Stimulated activated memory B cell treated with anti-CD40 and anti-IgM and Interleukin-4, amounts not matched to agents 10 μg/mL and 1 μg/mL and 100 μg/mL, for 72 hours (primary cell): Measurements from ENCODE around the gene CDCA4.
A peak's percentile ranks its signal among the peaks of the same experiment; 100 is the strongest.

Experiments used
- ATAC-seq: fragments of 150-1000 bp; cut with Tn5 transposase; 2 replicates; pipeline ENCODE4 v1.10.0; 2021
- H3K27ac Mint-ChIP-seq: one replicate; pipeline ENCODE4 v1.8.0; 2022; ENCODE audit warnings: mild to moderate bottlenecking, mixed read lengths
- H3K27me3 Mint-ChIP-seq: one replicate; pipeline ENCODE4 v1.8.0; 2022; ENCODE audit warnings: mixed read lengths
- H3K36me3 Mint-ChIP-seq: one replicate; pipeline ENCODE4 v1.8.0; 2022; ENCODE audit warnings: mixed read lengths
- H3K4me1 Mint-ChIP-seq: one replicate; pipeline ENCODE4 v1.8.0; 2022; ENCODE audit warnings: mixed read lengths
- H3K4me3 Mint-ChIP-seq: one replicate; pipeline ENCODE4 v1.8.0; 2022; ENCODE audit warnings: mild to moderate bottlenecking, moderate library complexity, mixed read lengths
- H3K9me3 Mint-ChIP-seq: one replicate; pipeline ENCODE4 v1.8.0; 2022; ENCODE audit warnings: mixed read lengths

CDCA4 gene

GRCh38 chr14:104965561-104966231 is 55.2 kb downstream of the CDCA4 start:
- Mint-ChIP-seq H3K4me3 (no peak overlapping the region), H3K4me1 (peaks cover 20% of the 10 kb centered on the region), H3K9me3 (no peaks in the 10 kb centered on the region), H3K36me3 (no peaks in the 10 kb centered on the region), H3K27ac (no peak overlapping the region), H3K27me3 (peaks cover 55% of the 10 kb centered on the region)
- peak; percentile 6 for ATAC-seq

- H3K4me3 Mint-ChIP-seq, result no peak overlapping the region
These were observed 56.3 kb downstream of the CDCA4 start for GRCh38 chr14:104964546-104964945.

More at GRCh38 chr14:104964546-104964945, 56.3 kb downstream of the CDCA4 start:
- no peaks in the 10 kb centered on the region for H3K36me3 Mint-ChIP-seq
- no peak overlapping the region for H3K27ac Mint-ChIP-seq
- H3K9me3 Mint-ChIP-seq, result no peaks in the 10 kb centered on the region
- peaks cover 44% of the 10 kb centered on the region for H3K27me3 Mint-ChIP-seq
- ATAC-seq, result no peak
- peaks cover 20% of the 10 kb centered on the region for H3K4me1 Mint-ChIP-seq
